Keratinocyte (primary cell): ENCODE measurements around the gene NXPH4. TPM values are rescaled to one million over a fixed set of nuclear protein-coding genes. Genes with fewer than 3 reads are reported as not detected.

Source experiments
- DNase-seq: peaks from one replicate; pipeline ENCODE4 v3.0.0-alpha.2; 2011; ENCODE audit warnings: low read depth, missing footprints, low spot score
- FAIRE-seq: peaks from 2 replicates; lab custom pipeline; 2011; peaks lifted over from hg19 to GRCh38; lab: Jason Lieb, UNC
- H2AFZ ChIP-seq: 2 replicates; pipeline ENCODE4 v1.6.0; 2012; ENCODE audit warnings: low read length, control low read depth, inconsistent platforms; ENCODE audit not compliant: control insufficient read depth
- H3K27ac ChIP-seq: 2 replicates; pipeline ENCODE4 v1.5.1; 2011; ENCODE audit warnings: low read length; ENCODE audit not compliant: control insufficient read depth, insufficient read depth
- H3K27me3 ChIP-seq: 3 replicates; pipeline ENCODE4 v1.6.0; 2011; ENCODE audit warnings: low read length; ENCODE audit not compliant: control insufficient read depth, insufficient read depth; ENCODE audit errors: extremely low read depth
- H3K36me3 ChIP-seq, 2 experiments: 2 replicates in 1 of 2; 3 replicates in 1 of 2; pipeline ENCODE4 v1.5.1; 2011; ENCODE audit warnings: low read length in 2 of 2, mild to moderate bottlenecking in 1 of 2; ENCODE audit not compliant: control insufficient read depth in 2 of 2, insufficient read depth in 2 of 2; ENCODE audit errors: extremely low read depth in 1 of 2
- H3K4me1 ChIP-seq: 3 replicates; pipeline ENCODE4 v1.5.1; 2011; ENCODE audit warnings: low read length; ENCODE audit not compliant: control insufficient read depth, insufficient read depth; ENCODE audit errors: extremely low read depth
- H3K4me2 ChIP-seq: 3 replicates; pipeline ENCODE4 v1.6.0; 2011; ENCODE audit warnings: low read depth, low read length; ENCODE audit not compliant: control insufficient read depth, insufficient read depth; ENCODE audit errors: extremely low read depth
- H3K4me3 ChIP-seq, 3 experiments: fragments of 200-600 bp in 1 of 3; sonication (generic) in 1 of 3; 2 replicates in 2 of 3; 3 replicates in 1 of 3; pipeline ENCODE4 v1.5.1; 2011 to 2016; ENCODE audit warnings: low read length in 3 of 3, mild to moderate bottlenecking in 3 of 3, control low read depth in 2 of 3, inconsistent platforms in 1 of 3, low read depth in 1 of 3, mixed read lengths in 1 of 3, mixed run types in 1 of 3, moderate library complexity in 1 of 3; ENCODE audit not compliant: control insufficient read depth in 2 of 3, insufficient read depth in 2 of 3; ENCODE audit errors: extremely low read depth in 1 of 3
- H3K79me2 ChIP-seq: 2 replicates; pipeline ENCODE4 v1.6.0; 2012; ENCODE audit warnings: low read length; ENCODE audit not compliant: control insufficient read depth, insufficient read depth
- H3K9ac ChIP-seq: 3 replicates; pipeline ENCODE4 v1.6.0; 2011; ENCODE audit warnings: low read length; ENCODE audit not compliant: control insufficient read depth, insufficient read depth; ENCODE audit errors: extremely low read depth
- H3K9me1 ChIP-seq: 3 replicates; pipeline ENCODE4 v1.6.0; 2011; ENCODE audit warnings: low read length; ENCODE audit not compliant: control insufficient read depth, insufficient read depth; ENCODE audit errors: extremely low read depth
- H3K9me3 ChIP-seq: 2 replicates; pipeline ENCODE4 v1.5.1; 2012; ENCODE audit warnings: low read depth, low read length; ENCODE audit not compliant: control insufficient read depth
- H4K20me1 ChIP-seq: 3 replicates; pipeline ENCODE4 v1.6.0; 2011; ENCODE audit warnings: low read length; ENCODE audit not compliant: control insufficient read depth, insufficient read depth; ENCODE audit errors: extremely low read depth
- CTCF ChIP-seq, 3 experiments: IDR thresholded peaks in 1 of 3; conservative IDR thresholded peaks in 1 of 3; optimal IDR thresholded peaks in 1 of 3; 2 replicates in 2 of 3; 3 replicates in 1 of 3; pipeline versions ENCODE3 to v1.5.1; 2011; ENCODE audit warnings: low read length in 3 of 3, mild to moderate bottlenecking in 3 of 3, moderate library complexity in 2 of 3, control low read depth in 1 of 3, inconsistent platforms in 1 of 3; ENCODE audit not compliant: insufficient read depth in 2 of 3; ENCODE audit errors: extremely low read depth in 1 of 3
- EZH2 ChIP-seq: IDR thresholded peaks from one replicate; pipeline ENCODE4 v1.6.1; 2012; ENCODE audit warnings: inconsistent platforms, mild to moderate bottlenecking, low read length, moderate library complexity
- dilution Hi-C: fragments of 300-500 bp; cut with MboI; formaldehyde crosslinking; loops from one replicate; pipeline ENCODE4 v1.7.0; 2020; ENCODE audit warnings: low sequenced_read_pairs; ENCODE audit not compliant: extremely low pct_ligation_motif_present
- polyA plus RNA-seq, 5 experiments: library from polyadenylated mRNA; depleted of rRNA in 3 of 5; stranded (reverse) in 3 of 5; stranded (forward) in 1 of 5; unstranded in 1 of 5; fragments of >200 nt; gene quantifications; 1 replicate in 1 of 5; 2 replicates in 3 of 5; 3 replicates in 1 of 5; pipeline versions ENCODE4 v1.2.1 to v1.2.3, GENCODE V29; 2011 to 2012; ENCODE audit warnings: missing spikeins in 2 of 5, low read depth in 1 of 5, low replicate concordance in 1 of 5

The NXPH4 gene
- polyA plus RNA-seq, 1 donor (not counting 4 experiments of a cell fraction or from before 2014, with no cell fraction given), result 0.97 TPM

DNA sequence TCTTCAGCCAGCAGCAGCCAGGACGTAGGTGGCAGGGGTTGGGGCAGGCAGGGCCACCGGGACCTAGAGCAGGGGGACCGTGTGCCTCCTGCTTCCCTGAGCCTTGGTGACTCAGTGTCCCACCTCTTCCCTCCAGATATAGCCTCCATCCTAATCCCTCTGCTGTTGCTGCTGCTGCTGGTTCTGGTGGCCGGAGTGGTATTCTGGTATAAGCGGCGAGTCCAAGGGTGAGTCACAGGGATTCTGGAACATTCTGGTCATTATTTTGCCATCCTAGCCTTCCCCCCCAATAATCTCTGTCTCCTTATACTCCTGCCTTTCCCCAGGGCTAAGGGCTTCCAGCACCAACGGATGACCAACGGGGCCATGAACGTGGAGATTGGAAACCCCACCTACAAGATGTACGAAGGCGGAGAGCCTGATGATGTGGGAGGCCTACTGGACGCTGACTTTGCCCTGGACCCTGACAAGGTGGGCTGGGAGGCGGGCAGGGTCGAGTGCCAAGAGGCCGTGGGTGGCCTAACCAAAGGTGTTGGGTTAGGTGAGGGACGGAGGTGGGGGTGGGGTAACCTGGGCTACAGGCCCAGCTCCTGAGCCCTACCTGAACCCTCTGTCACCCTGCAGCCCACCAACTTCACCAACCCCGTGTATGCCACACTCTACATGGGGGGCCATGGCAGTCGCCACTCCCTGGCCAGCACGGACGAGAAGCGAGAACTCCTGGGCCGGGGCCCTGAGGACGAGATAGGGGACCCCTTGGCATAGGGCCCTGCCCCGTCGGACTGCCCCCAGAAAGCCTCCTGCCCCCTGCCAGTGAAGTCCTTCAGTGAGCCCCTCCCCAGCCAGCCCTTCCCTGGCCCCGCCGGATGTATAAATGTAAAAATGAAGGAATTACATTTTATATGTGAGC, 4.5 kb upstream of the NXPH4 start:
- no peak overlapping the region for H2AFZ ChIP-seq
- peaks cover 21% of the 10 kb centered on the region for H3K27me3 ChIP-seq
- no peak overlapping the region for H3K27ac ChIP-seq
- DNase-seq, result no peak
- H3K9me3 ChIP-seq, result no peaks in the 10 kb centered on the region
- dilution Hi-C loops, result no loop called here
- H4K20me1 ChIP-seq, result no peaks in the 10 kb centered on the region
- H3K4me3 ChIP-seq, result no peak overlapping the region
- no peak overlapping the region for H3K4me2 ChIP-seq
- no peak for TF ChIP-seq CTCF (optimal IDR thresholded peaks at IDR 0.05 in 1 of 3, IDR thresholded peaks at IDR 0.05 in 1 of 3, conservative IDR thresholded peaks at IDR 0.05 in 1 of 3; ENCODE audit: extremely low read depth in 1 of 3, insufficient read depth in 2 of 3, low read length in 3 of 3)
- no peak for TF ChIP-seq EZH2
- H3K9me1 ChIP-seq, result no peaks in the 10 kb centered on the region
- FAIRE-seq, result no peak
- peaks cover 0 to 7% of the 10 kb centered on the region in 2 experiments for H3K36me3 ChIP-seq
- H3K79me2 ChIP-seq, result no peaks in the 10 kb centered on the region
- peaks cover 19% of the 10 kb centered on the region for H3K4me1 ChIP-seq
- H3K9ac ChIP-seq, result no peak overlapping the region

DNA sequence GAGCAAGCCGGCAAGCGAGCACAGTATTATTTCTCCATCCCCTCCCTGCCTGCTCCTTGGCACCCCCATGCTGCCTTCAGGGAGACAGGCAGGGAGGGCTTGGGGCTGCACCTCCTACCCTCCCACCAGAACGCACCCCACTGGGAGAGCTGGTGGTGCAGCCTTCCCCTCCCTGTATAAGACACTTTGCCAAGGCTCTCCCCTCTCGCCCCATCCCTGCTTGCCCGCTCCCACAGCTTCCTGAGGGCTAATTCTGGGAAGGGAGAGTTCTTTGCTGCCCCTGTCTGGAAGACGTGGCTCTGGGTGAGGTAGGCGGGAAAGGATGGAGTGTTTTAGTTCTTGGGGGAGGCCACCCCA, 3.9 kb upstream of the NXPH4 start:
- dilution Hi-C loops, result no loop called here
- no peak overlapping the region for H2AFZ ChIP-seq

More for the DNA sequence above, 3.9 kb upstream of the NXPH4 start:
- H4K20me1 ChIP-seq, result no peaks in the 10 kb centered on the region
- no peak overlapping the region for H3K4me2 ChIP-seq
- no peaks in the 10 kb centered on the region for H3K9me3 ChIP-seq
- no peaks in the 10 kb centered on the region for H3K79me2 ChIP-seq
- FAIRE-seq, result no peak
- no peak for TF ChIP-seq CTCF (optimal IDR thresholded peaks at IDR 0.05 in 1 of 3, IDR thresholded peaks at IDR 0.05 in 1 of 3, conservative IDR thresholded peaks at IDR 0.05 in 1 of 3; ENCODE audit: extremely low read depth in 1 of 3, insufficient read depth in 2 of 3, low read length in 3 of 3)
- DNase-seq, result no peak
- no peak overlapping the region for H3K4me3 ChIP-seq
- no peak overlapping the region for H3K9ac ChIP-seq
- peaks cover 27% of the 10 kb centered on the region for H3K27me3 ChIP-seq
- H3K36me3 ChIP-seq, result peaks cover 0 to 7% of the 10 kb centered on the region in 2 experiments
- H3K4me1 ChIP-seq, result peaks cover 25% of the 10 kb centered on the region
- no peaks in the 10 kb centered on the region for H3K9me1 ChIP-seq
- H3K27ac ChIP-seq, result no peak overlapping the region
